ENCODE results near the gene PDE4B. TPM values are rescaled to one million over a fixed set of nuclear protein-coding genes. Genes with fewer than 3 reads are reported as not detected.
A peak's percentile ranks its signal among the peaks of the same experiment; 100 is the strongest.

The PDE4B gene
- total and polyA plus RNA-seq, 10 of the 15 experiments (the other 5 are each of a cell fraction or from before 2014, with no cell fraction given) = 3.0 to 13.2 (median 5.7) TPM

- TF ChIP-seq IRF4 (IDR thresholded peaks at IDR 0.05; ENCODE audit: low read depth, low read length) (peak; percentile 99), MTA3 (IDR thresholded peaks at IDR 0.05; ENCODE audit: borderline replicate concordance, low read length) (peak; percentile 89), KDM1A (IDR thresholded peaks at IDR 0.05; ENCODE audit: borderline replicate concordance) (no peak), ETV6 (conservative IDR thresholded peaks at IDR 0.05 in 1 of 2, IDR thresholded peaks at IDR 0.05 in 1 of 2; ENCODE audit: borderline replicate concordance in 1 of 2, low read depth in 1 of 2) (peak in 1 of 2 experiments; percentile 77; a peak in 1 of 4 replicates), SMAD1 (IDR thresholded peaks at IDR 0.05; ENCODE audit: low read depth, partially characterized antibody) (no peak), CREB1 (IDR thresholded peaks at IDR 0.05; ENCODE audit: low read depth) (peak; percentile 73; the same call in 1 of the 2 replicates), ZBED1 (IDR thresholded peaks at IDR 0.05; ENCODE audit: borderline replicate concordance) (peak; percentile 95), NFXL1 (IDR thresholded peaks at IDR 0.05; ENCODE audit: borderline replicate concordance) (no peak), PML (IDR thresholded peaks at IDR 0.05; ENCODE audit: low read length) (peak; percentile 87; the same call in 1 of the 2 replicates), CREM (IDR thresholded peaks at IDR 0.05; ENCODE audit: low read depth) (peak; percentile 95), CBX5 (IDR thresholded peaks at IDR 0.05; ENCODE audit: low read depth) (peak; percentile 86; the same call in 1 of the 2 replicates), SREBF2 (IDR thresholded peaks at IDR 0.05; ENCODE audit: low read length) (no peak), JUND (IDR thresholded peaks at IDR 0.05; ENCODE audit: low read depth, low read length) (peak; percentile 93), MYB (IDR thresholded peaks at IDR 0.05; ENCODE audit: borderline replicate concordance, low read depth, low read length) (no peak), SRF (IDR thresholded peaks at IDR 0.05; ENCODE audit: low read depth in 2 of 2, low read length in 2 of 2) (peak in 1 of 2 experiments; percentile 67; a peak in 1 of 4 replicates), CBX3 (IDR thresholded peaks at IDR 0.05; ENCODE audit: borderline replicate concordance, low read depth) (no peak), ZNF24 (IDR thresholded peaks at IDR 0.05) (peak; percentile 19; the same call in 1 of the 2 replicates), BHLHE40 (IDR thresholded peaks at IDR 0.05; ENCODE audit: borderline replicate concordance in 1 of 2, low read depth in 2 of 2, low read length in 1 of 2) (peak in 1 of 2 experiments; percentile 20; a peak in 3 of 4 replicates)
- TF ChIP-seq, protein P1, sequence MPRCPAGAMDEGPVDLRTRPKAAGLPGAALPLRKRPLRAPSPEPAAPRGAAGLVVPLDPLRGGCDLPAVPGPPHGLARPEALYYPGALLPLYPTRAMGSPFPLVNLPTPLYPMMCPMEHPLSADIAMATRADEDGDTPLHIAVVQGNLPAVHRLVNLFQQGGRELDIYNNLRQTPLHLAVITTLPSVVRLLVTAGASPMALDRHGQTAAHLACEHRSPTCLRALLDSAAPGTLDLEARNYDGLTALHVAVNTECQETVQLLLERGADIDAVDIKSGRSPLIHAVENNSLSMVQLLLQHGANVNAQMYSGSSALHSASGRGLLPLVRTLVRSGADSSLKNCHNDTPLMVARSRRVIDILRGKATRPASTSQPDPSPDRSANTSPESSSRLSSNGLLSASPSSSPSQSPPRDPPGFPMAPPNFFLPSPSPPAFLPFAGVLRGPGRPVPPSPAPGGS (IDR thresholded peaks at IDR 0.05; ENCODE audit: borderline replicate concordance, insufficient read depth, low read depth, low read length, poor library complexity, severe bottlenecking) = peak; percentile 90
- TF ChIP-seq, protein P2, sequence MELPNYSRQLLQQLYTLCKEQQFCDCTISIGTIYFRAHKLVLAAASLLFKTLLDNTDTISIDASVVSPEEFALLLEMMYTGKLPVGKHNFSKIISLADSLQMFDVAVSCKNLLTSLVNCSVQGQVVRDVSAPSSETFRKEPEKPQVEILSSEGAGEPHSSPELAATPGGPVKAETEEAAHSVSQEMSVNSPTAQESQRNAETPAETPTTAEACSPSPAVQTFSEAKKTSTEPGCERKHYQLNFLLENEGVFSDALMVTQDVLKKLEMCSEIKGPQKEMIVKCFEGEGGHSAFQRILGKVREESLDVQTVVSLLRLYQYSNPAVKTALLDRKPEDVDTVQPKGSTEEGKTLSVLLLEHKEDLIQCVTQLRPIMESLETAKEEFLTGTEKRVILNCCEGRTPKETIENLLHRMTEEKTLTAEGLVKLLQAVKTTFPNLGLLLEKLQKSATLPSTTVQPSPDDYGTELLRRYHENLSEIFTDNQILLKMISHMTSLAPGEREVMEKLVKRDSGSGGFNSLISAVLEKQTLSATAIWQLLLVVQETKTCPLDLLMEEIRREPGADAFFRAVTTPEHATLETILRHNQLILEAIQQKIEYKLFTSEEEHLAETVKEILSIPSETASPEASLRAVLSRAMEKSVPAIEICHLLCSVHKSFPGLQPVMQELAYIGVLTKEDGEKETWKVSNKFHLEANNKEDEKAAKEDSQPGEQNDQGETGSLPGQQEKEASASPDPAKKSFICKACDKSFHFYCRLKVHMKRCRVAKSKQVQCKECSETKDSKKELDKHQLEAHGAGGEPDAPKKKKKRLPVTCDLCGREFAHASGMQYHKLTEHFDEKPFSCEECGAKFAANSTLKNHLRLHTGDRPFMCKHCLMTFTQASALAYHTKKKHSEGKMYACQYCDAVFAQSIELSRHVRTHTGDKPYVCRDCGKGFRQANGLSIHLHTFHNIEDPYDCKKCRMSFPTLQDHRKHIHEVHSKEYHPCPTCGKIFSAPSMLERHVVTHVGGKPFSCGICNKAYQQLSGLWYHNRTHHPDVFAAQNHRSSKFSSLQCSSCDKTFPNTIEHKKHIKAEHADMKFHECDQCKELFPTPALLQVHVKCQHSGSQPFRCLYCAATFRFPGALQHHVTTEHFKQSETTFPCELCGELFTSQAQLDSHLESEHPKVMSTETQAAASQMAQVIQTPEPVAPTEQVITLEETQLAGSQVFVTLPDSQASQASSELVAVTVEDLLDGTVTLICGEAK (IDR thresholded peaks at IDR 0.05; ENCODE audit: borderline replicate concordance) = no peak
- TF ChIP-seq, protein P3, sequence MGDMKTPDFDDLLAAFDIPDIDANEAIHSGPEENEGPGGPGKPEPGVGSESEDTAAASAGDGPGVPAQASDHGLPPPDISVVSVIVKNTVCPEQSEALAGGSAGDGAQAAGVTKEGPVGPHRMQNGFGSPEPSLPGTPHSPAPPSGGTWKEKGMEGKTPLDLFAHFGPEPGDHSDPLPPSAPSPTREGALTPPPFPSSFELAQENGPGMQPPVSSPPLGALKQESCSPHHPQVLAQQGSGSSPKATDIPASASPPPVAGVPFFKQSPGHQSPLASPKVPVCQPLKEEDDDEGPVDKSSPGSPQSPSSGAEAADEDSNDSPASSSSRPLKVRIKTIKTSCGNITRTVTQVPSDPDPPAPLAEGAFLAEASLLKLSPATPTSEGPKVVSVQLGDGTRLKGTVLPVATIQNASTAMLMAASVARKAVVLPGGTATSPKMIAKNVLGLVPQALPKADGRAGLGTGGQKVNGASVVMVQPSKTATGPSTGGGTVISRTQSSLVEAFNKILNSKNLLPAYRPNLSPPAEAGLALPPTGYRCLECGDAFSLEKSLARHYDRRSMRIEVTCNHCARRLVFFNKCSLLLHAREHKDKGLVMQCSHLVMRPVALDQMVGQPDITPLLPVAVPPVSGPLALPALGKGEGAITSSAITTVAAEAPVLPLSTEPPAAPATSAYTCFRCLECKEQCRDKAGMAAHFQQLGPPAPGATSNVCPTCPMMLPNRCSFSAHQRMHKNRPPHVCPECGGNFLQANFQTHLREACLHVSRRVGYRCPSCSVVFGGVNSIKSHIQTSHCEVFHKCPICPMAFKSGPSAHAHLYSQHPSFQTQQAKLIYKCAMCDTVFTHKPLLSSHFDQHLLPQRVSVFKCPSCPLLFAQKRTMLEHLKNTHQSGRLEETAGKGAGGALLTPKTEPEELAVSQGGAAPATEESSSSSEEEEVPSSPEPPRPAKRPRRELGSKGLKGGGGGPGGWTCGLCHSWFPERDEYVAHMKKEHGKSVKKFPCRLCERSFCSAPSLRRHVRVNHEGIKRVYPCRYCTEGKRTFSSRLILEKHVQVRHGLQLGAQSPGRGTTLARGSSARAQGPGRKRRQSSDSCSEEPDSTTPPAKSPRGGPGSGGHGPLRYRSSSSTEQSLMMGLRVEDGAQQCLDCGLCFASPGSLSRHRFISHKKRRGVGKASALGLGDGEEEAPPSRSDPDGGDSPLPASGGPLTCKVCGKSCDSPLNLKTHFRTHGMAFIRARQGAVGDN (IDR thresholded peaks at IDR 0.05) = 0 out of 2 replicates have a peak, but pooled peaks have one; percentile 37
Measured at GRCh38 chr1:66399888-66400529, 607.3 kb downstream of the PDE4B start (continued).

All from GM12878 (cell line).